Peyer's patch (tissue), 4 donors: ENCODE results near the gene DOCK9.

Experiments
- POLR2A ChIP-seq, 2 donors: fragments of 450-650 bp; IDR thresholded peaks; one replicate each; pipeline ENCODE4 v1.5.1; 2017; ENCODE audit warnings: antibody characterized with exemption in 2 of 2, mild to moderate bottlenecking in 2 of 2, moderate library complexity in 2 of 2
- TF ChIP-seq, protein P1 (sequence below), 6 experiments: fragments of 450-650 bp in 4 of 6; fragments of 200-600 bp in 2 of 6; sonication (generic) in 1 of 6; IDR thresholded peaks; one replicate each; pipeline ENCODE4 v1.5.1; 2017 to 2019; ENCODE audit warnings: antibody characterized with exemption in 6 of 6, mild to moderate bottlenecking in 3 of 6, moderate library complexity in 1 of 6

DNA sequence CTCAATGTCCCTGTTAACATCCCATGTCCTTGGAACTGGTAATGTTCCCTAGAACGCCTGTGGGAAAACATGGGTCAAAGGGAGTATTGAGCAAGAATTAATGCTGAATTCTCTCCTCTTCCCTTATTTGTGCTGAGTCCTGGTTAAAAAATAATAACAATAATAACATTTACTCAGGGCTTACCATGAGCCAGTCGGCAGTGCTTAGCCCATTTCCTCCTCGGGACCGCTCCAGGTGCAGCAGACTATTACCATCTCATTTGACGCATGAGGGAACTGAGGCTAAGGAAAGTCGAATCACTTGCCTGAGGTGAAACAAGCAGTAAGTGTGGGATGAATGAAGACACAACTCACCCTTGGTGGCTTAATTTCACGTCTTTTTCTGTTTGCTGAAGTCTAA is 191.8 kb downstream of the DOCK9 start:
- TF ChIP-seq, protein P1, sequence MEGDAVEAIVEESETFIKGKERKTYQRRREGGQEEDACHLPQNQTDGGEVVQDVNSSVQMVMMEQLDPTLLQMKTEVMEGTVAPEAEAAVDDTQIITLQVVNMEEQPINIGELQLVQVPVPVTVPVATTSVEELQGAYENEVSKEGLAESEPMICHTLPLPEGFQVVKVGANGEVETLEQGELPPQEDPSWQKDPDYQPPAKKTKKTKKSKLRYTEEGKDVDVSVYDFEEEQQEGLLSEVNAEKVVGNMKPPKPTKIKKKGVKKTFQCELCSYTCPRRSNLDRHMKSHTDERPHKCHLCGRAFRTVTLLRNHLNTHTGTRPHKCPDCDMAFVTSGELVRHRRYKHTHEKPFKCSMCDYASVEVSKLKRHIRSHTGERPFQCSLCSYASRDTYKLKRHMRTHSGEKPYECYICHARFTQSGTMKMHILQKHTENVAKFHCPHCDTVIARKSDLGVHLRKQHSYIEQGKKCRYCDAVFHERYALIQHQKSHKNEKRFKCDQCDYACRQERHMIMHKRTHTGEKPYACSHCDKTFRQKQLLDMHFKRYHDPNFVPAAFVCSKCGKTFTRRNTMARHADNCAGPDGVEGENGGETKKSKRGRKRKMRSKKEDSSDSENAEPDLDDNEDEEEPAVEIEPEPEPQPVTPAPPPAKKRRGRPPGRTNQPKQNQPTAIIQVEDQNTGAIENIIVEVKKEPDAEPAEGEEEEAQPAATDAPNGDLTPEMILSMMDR (IDR thresholded peaks at IDR 0.05) = no peak
- no peak for TF ChIP-seq POLR2A (IDR thresholded peaks at IDR 0.05)
